H9 (cell line): Measurements from ENCODE around the gene NACA. TPM values are rescaled to one million over a fixed set of nuclear protein-coding genes. Genes with fewer than 3 reads are reported as not detected.
A peak's percentile ranks its signal among the peaks of the same experiment; 100 is the strongest.

ENCODE experiments used
- DNase-seq: peaks from one replicate; pipeline ENCODE4 v3.0.0-alpha.2; 2017
- H2AFZ ChIP-seq: one replicate; pipeline ENCODE4 v1.6.1; 2013; ENCODE audit warnings: mild to moderate bottlenecking, low read length, control low read depth, moderate library complexity
- H2AK5ac ChIP-seq: 2 replicates; pipeline ENCODE4 v1.6.1; 2013; ENCODE audit warnings: low read length, control low read depth, mixed read lengths; ENCODE audit not compliant: insufficient read length
- H2BK120ac ChIP-seq: one replicate; pipeline ENCODE4 v1.6.1; 2013; ENCODE audit warnings: low read depth, mild to moderate bottlenecking, low read length, control low read depth, inconsistent platforms; ENCODE audit not compliant: poor library complexity, severe bottlenecking
- H2BK12ac ChIP-seq: 2 replicates; pipeline ENCODE4 v1.6.1; 2013; ENCODE audit warnings: low read length, control low read depth, mixed read lengths, low read depth; ENCODE audit not compliant: insufficient read length
- H2BK15ac ChIP-seq: 2 replicates; pipeline ENCODE4 v1.6.1; 2013; ENCODE audit warnings: low read depth, low read length, control low read depth
- H2BK20ac ChIP-seq: one replicate; pipeline ENCODE4 v1.6.1; 2013; ENCODE audit warnings: low read depth, mild to moderate bottlenecking, low read length, control low read depth, inconsistent platforms; ENCODE audit not compliant: poor library complexity, severe bottlenecking
- H2BK5ac ChIP-seq: 2 replicates; pipeline ENCODE4 v1.6.1; 2013; ENCODE audit warnings: low read length, control low read depth, mixed read lengths; ENCODE audit not compliant: insufficient read length
- H3K14ac ChIP-seq: 2 replicates; pipeline ENCODE4 v1.6.1; 2013; ENCODE audit warnings: low read length, control low read depth; ENCODE audit not compliant: insufficient read depth
- H3K18ac ChIP-seq: 2 replicates; pipeline ENCODE4 v1.6.1; 2013; ENCODE audit warnings: low read depth, mild to moderate bottlenecking, mixed read lengths, low read length, control low read depth; ENCODE audit not compliant: insufficient read length
- H3K23ac ChIP-seq: 2 replicates; pipeline ENCODE4 v1.6.1; 2013; ENCODE audit warnings: low read length, control low read depth, mixed read lengths, low read depth; ENCODE audit not compliant: insufficient read length
- H3K23me2 ChIP-seq: 2 replicates; pipeline ENCODE4 v1.6.1; 2013; ENCODE audit warnings: low read depth, mild to moderate bottlenecking, mixed read lengths, low read length, control low read depth; ENCODE audit not compliant: insufficient read length, poor library complexity, severe bottlenecking
- H3K27ac ChIP-seq: 2 replicates; pipeline ENCODE4 v1.5.1; 2013; ENCODE audit warnings: low read length, control low read depth, mixed read lengths, low read depth; ENCODE audit not compliant: insufficient read length
- H3K27me3 ChIP-seq: 2 replicates; pipeline ENCODE4 v1.6.1; 2013; ENCODE audit warnings: low read length, control low read depth, inconsistent platforms; ENCODE audit not compliant: insufficient read depth
- H3K4ac ChIP-seq: 2 replicates; pipeline ENCODE4 v1.6.1; 2013; ENCODE audit warnings: low read depth, mild to moderate bottlenecking, control low read depth, inconsistent platforms, low read length, moderate library complexity
- H3K4me1 ChIP-seq: 2 replicates; pipeline ENCODE4 v1.6.1; 2013; ENCODE audit warnings: low read length, control low read depth, inconsistent platforms; ENCODE audit not compliant: insufficient read depth
- H3K4me2 ChIP-seq: 2 replicates; pipeline ENCODE4 v1.6.1; 2013; ENCODE audit warnings: low read length, control low read depth, mixed read lengths; ENCODE audit not compliant: insufficient read length, insufficient read depth
- H3K56ac ChIP-seq: 2 replicates; pipeline ENCODE4 v1.6.1; 2013; ENCODE audit warnings: low read depth, mild to moderate bottlenecking, mixed read lengths, low read length, control low read depth; ENCODE audit not compliant: insufficient read length
- H3K79me1 ChIP-seq: 2 replicates; pipeline ENCODE4 v1.6.1; 2013; ENCODE audit warnings: low read depth, mild to moderate bottlenecking, moderate library complexity, low read length, control low read depth, inconsistent platforms; ENCODE audit not compliant: insufficient read depth, poor library complexity, severe bottlenecking
- H3K79me2 ChIP-seq: 2 replicates; pipeline ENCODE4 v1.6.1; 2013; ENCODE audit warnings: low read length, control low read depth, inconsistent platforms; ENCODE audit not compliant: insufficient read depth
- H3K9ac ChIP-seq: 2 replicates; pipeline ENCODE4 v1.6.1; 2013; ENCODE audit warnings: low read length, control low read depth, mixed read lengths; ENCODE audit not compliant: insufficient read length; ENCODE audit errors: extremely low read depth
- H3K9me3 ChIP-seq: one replicate; pipeline ENCODE4 v1.6.1; 2013; ENCODE audit warnings: low read depth, low read length, inconsistent platforms; ENCODE audit not compliant: control insufficient read depth
- H3T11ph ChIP-seq: one replicate; pipeline ENCODE4 v1.6.1; 2013; ENCODE audit warnings: mild to moderate bottlenecking, low read length, control low read depth, inconsistent platforms
- H4K20me1 ChIP-seq: one replicate; pipeline ENCODE4 v1.6.1; 2013; ENCODE audit not compliant: control insufficient read depth, insufficient read length, insufficient read depth
- H4K5ac ChIP-seq: 2 replicates; pipeline ENCODE4 v1.6.1; 2013; ENCODE audit warnings: low read depth, mild to moderate bottlenecking, mixed read lengths, low read length, control low read depth; ENCODE audit not compliant: insufficient read length
- H4K8ac ChIP-seq: replicated peaks from 2 replicates; pipeline ENCODE4 v1.6.1; 2013; ENCODE audit warnings: low read length, control low read depth, mixed read lengths, low read depth; ENCODE audit not compliant: insufficient read length
- H4K91ac ChIP-seq: 2 replicates; pipeline ENCODE4 v1.6.1; 2013; ENCODE audit warnings: low read depth, mild to moderate bottlenecking, moderate library complexity, mixed read lengths, low read length, control low read depth; ENCODE audit not compliant: insufficient read length
- H3K27ac Mint-ChIP-seq, 3 experiments: 2 replicates in 2 of 3; 3 replicates in 1 of 3; pipeline ENCODE4 v1.8.0; 2020 to 2021; ENCODE audit warnings: mixed read lengths in 3 of 3, mild to moderate bottlenecking in 1 of 3, moderate library complexity in 1 of 3
- H3K27me3 Mint-ChIP-seq: 2 replicates; pipeline ENCODE4 v1.8.0; 2021; ENCODE audit warnings: low read depth, mild to moderate bottlenecking, moderate library complexity, mixed read lengths
- H3K36me3 Mint-ChIP-seq, 3 experiments: 2 replicates in 2 of 3; 3 replicates in 1 of 3; pipeline ENCODE4 v1.8.0; 2020 to 2021; ENCODE audit warnings: low read depth in 3 of 3, mixed read lengths in 3 of 3; ENCODE audit not compliant: insufficient read depth in 1 of 3
- H3K4me1 Mint-ChIP-seq, 2 experiments: 2 replicates each; pipeline ENCODE4 v1.8.0; 2020; ENCODE audit warnings: mixed read lengths in 2 of 2
- H3K4me3 Mint-ChIP-seq, 2 experiments: 2 replicates in 1 of 2; 3 replicates in 1 of 2; pipeline ENCODE4 v1.8.0; 2020 to 2021; ENCODE audit warnings: mild to moderate bottlenecking in 2 of 2, mixed read lengths in 2 of 2, moderate library complexity in 1 of 2
- H3K9me3 Mint-ChIP-seq, 2 experiments: 2 replicates in 1 of 2; 3 replicates in 1 of 2; pipeline ENCODE4 v1.8.0; 2020; ENCODE audit warnings: mild to moderate bottlenecking in 2 of 2, mixed read lengths in 2 of 2, moderate library complexity in 1 of 2
- CTCF ChIP-seq: fragments of 200-600 bp; sonication (generic); conservative IDR thresholded peaks from 3 replicates; pipeline ENCODE4 v1.8.0; 2021; ENCODE audit warnings: antibody characterized with exemption, mild to moderate bottlenecking
- WGBS: extraction: QIAGEN DNeasy Blood & Tissue Kit; methylation state at CpG from one replicate; pipeline ENCODE4 v1.1.7; 2013; ENCODE audit warnings: missing lambda C conversion rate, low lambda C conversion rate, mixed read lengths; ENCODE audit not compliant: insufficient read length; ENCODE audit errors: extremely low coverage; 5-methylcytosine and 5-hydroxymethylcytosine counted together
- total RNA-seq: library from RNA; stranded (reverse); gene quantifications from 2 replicates; pipeline ENCODE4 v1.2.1, GENCODE V29; 2021

NACA gene
- total RNA-seq, 1 experiment from 2014 or later, result 1,204 TPM

GRCh38 chr12:56676851-56677580 lies 48.1 kb downstream of the NACA start:
- no peak overlapping the region for H3K9ac ChIP-seq
- H2AFZ ChIP-seq, result no peak overlapping the region
- H2BK5ac ChIP-seq, result no peak overlapping the region
- H3T11ph ChIP-seq, result no peak overlapping the region
- WGBS, result no CpG with 5 or more reads among the region's 11 CpGs
- Mint-ChIP-seq H3K9me3 (no peaks in the 10 kb centered on the region), H3K4me3 (no peak overlapping the region), H3K4me1 (peaks cover 4 to 7% of the 10 kb centered on the region in 2 experiments; a peak in 3 of 4 replicates), H3K27ac (peak overlapping the region in 2 of 3 experiments; percentile 14 to 65; a peak in 1 of 7 replicates), H3K36me3 (peaks cover 22 to 58% (median 39%) of the 10 kb centered on the region in 3 experiments; a peak in 6 of 7 replicates), H3K27me3 (no peaks in the 10 kb centered on the region)
- H3K27ac ChIP-seq, result no peak overlapping the region
- H3K27me3 ChIP-seq, result no peaks in the 10 kb centered on the region
- no peaks in the 10 kb centered on the region for H4K20me1 ChIP-seq
- no peak overlapping the region for H2BK15ac ChIP-seq
- TF ChIP-seq CTCF, result no peak
- no peak overlapping the region for H3K4ac ChIP-seq
- H3K23me2 ChIP-seq, result no peaks in the 10 kb centered on the region
- peaks cover 7% of the 10 kb centered on the region for H3K79me1 ChIP-seq
- no peaks in the 10 kb centered on the region for H3K4me1 ChIP-seq
- H3K14ac ChIP-seq, result no peak overlapping the region
- no peak overlapping the region for H2BK12ac ChIP-seq
- H3K4me2 ChIP-seq, result no peak overlapping the region
- no peak overlapping the region for H3K23ac ChIP-seq
- peaks cover 57% of the 10 kb centered on the region; the same call in 1 of the 2 replicates for H3K79me2 ChIP-seq
- no peak overlapping the region for H2BK20ac ChIP-seq
- no peak overlapping the region for H2AK5ac ChIP-seq
- no peak overlapping the region for H2BK120ac ChIP-seq
- no peaks in the 10 kb centered on the region for H3K9me3 ChIP-seq
- H3K18ac ChIP-seq, result no peak overlapping the region
- H3K56ac ChIP-seq, result no peak overlapping the region
- DNase-seq, result no peak
- H4K8ac ChIP-seq, result no peak overlapping the region
- H4K5ac ChIP-seq, result no peak overlapping the region
- no peak overlapping the region for H4K91ac ChIP-seq
